ENCODE measurements around the gene RNASE2. TPM values are rescaled to one million over a fixed set of nuclear protein-coding genes. Genes with fewer than 3 reads are reported as not detected.
"Not testable (repeated sequence)": the region's sequence is repeated elsewhere in the genome, so short reads cannot be mapped to it uniquely, and the experiment has no call there.

The RNASE2 gene
- not detected in 2 replicates for total RNA-seq (2014; rRNA removed; shearing (Covaris generic); ENCODE audit: low replicate concordance)

- DNase-seq (ENCODE audit: low read depth); in situ Hi-C loops (cut with HindIII; ENCODE audit: low pct_unique_long_range_greater_than_20kb, low sequenced_read_pairs): not testable (repeated sequence)
Observed at GRCh38 chr14:20954736-20955537, at the start of gene RNASE2. Gene RNASE2, plus strand, starts transcription at chr14:20955487. Its CDS starts 285 bp downstream, at chr14:20955772.

GRCh38 chr14:20905676-20906075 lies 49.6 kb upstream of the RNASE2 start:
- in situ Hi-C loops (cut with HindIII; ENCODE audit: low pct_unique_long_range_greater_than_20kb, low sequenced_read_pairs) = no loop called here

GRCh38 chr14:20907214-20907613 lies 48.1 kb upstream of the RNASE2 start:
- no peak for DNase-seq (ENCODE audit: low read depth)
- in situ Hi-C loops (cut with HindIII; ENCODE audit: low pct_unique_long_range_greater_than_20kb, low sequenced_read_pairs) = no loop called here

More at GRCh38 chr14:20905676-20906075, 49.6 kb upstream of the RNASE2 start:
- no peak for DNase-seq (ENCODE audit: low read depth)

GRCh38 chr14:20910822-20911221 lies 44.5 kb upstream of the RNASE2 start:
- DNase-seq (ENCODE audit: low read depth); in situ Hi-C loops (cut with HindIII; ENCODE audit: low pct_unique_long_range_greater_than_20kb, low sequenced_read_pairs): not testable (repeated sequence)

GRCh38 chr14:20919038-20919756 lies 36.1 kb upstream of the RNASE2 start:
- in situ Hi-C loops (cut with HindIII; ENCODE audit: low pct_unique_long_range_greater_than_20kb, low sequenced_read_pairs); DNase-seq (ENCODE audit: low read depth): not testable (repeated sequence)

GRCh38 chr14:20923766-20924297 lies 31.5 kb upstream of the RNASE2 start:
- DNase-seq (ENCODE audit: low read depth); in situ Hi-C loops (cut with HindIII; ENCODE audit: low pct_unique_long_range_greater_than_20kb, low sequenced_read_pairs): not testable (repeated sequence)

GRCh38 chr14:20934148-20934762 lies 21.0 kb upstream of the RNASE2 start:
- DNase-seq (ENCODE audit: low read depth) = no peak

GRCh38 chr14:20935303-20935984 lies 19.8 kb upstream of the RNASE2 start:
- in situ Hi-C loops (cut with HindIII; ENCODE audit: low pct_unique_long_range_greater_than_20kb, low sequenced_read_pairs) = no loop called here
- DNase-seq (ENCODE audit: low read depth) = no peak

More at GRCh38 chr14:20934148-20934762, 21.0 kb upstream of the RNASE2 start:
- in situ Hi-C loops (cut with HindIII; ENCODE audit: low pct_unique_long_range_greater_than_20kb, low sequenced_read_pairs) = no loop called here

- in situ Hi-C loops (cut with HindIII; ENCODE audit: low pct_unique_long_range_greater_than_20kb, low sequenced_read_pairs); DNase-seq (ENCODE audit: low read depth): not testable (repeated sequence)
Observed at GRCh38 chr14:20945146-20945545, 10.1 kb upstream of the RNASE2 start.

- in situ Hi-C loops (cut with HindIII; ENCODE audit: low pct_unique_long_range_greater_than_20kb, low sequenced_read_pairs) = not testable (repeated sequence)
Observed at GRCh38 chr14:20946707-20947106, 8.6 kb upstream of the RNASE2 start.

GRCh38 chr14:20955538-20955873 lies 219 bp downstream of the RNASE2 start:
- DNase-seq (ENCODE audit: low read depth); in situ Hi-C loops (cut with HindIII; ENCODE audit: low pct_unique_long_range_greater_than_20kb, low sequenced_read_pairs): not testable (repeated sequence)

More at GRCh38 chr14:20946707-20947106, 8.6 kb upstream of the RNASE2 start:
- DNase-seq (ENCODE audit: low read depth) = not testable (repeated sequence)

GRCh38 chr14:20956376-20956976 lies 1.2 kb downstream of the RNASE2 start:
- no peak for DNase-seq (ENCODE audit: low read depth)
- in situ Hi-C loops (cut with HindIII; ENCODE audit: low pct_unique_long_range_greater_than_20kb, low sequenced_read_pairs) = no loop called here

GRCh38 chr14:20958946-20959345 lies 3.7 kb downstream of the RNASE2 start:
- in situ Hi-C loops (cut with HindIII; ENCODE audit: low pct_unique_long_range_greater_than_20kb, low sequenced_read_pairs); DNase-seq (ENCODE audit: low read depth): not testable (repeated sequence)

GRCh38 chr14:20969336-20969735 lies 14.0 kb downstream of the RNASE2 start:
- DNase-seq (ENCODE audit: low read depth) = no peak
- in situ Hi-C loops (cut with HindIII; ENCODE audit: low pct_unique_long_range_greater_than_20kb, low sequenced_read_pairs) = no loop called here

GRCh38 chr14:20970647-20970982 lies 15.3 kb downstream of the RNASE2 start:
- in situ Hi-C loops (cut with HindIII; ENCODE audit: low pct_unique_long_range_greater_than_20kb, low sequenced_read_pairs) = no loop called here
- DNase-seq (ENCODE audit: low read depth) = no peak

- in situ Hi-C loops (cut with HindIII; ENCODE audit: low pct_unique_long_range_greater_than_20kb, low sequenced_read_pairs) = no loop called here
- DNase-seq (ENCODE audit: low read depth) = peak; percentile 87
Observed at GRCh38 chr14:20970983-20971704, 15.9 kb downstream of the RNASE2 start.

- DNase-seq (ENCODE audit: low read depth) = no peak
- in situ Hi-C loops (cut with HindIII; ENCODE audit: low pct_unique_long_range_greater_than_20kb, low sequenced_read_pairs) = no loop called here
Observed at GRCh38 chr14:20971705-20972021, 16.4 kb downstream of the RNASE2 start.

Measured in Caki2 (cell line).